HL-60 (cell line): ENCODE results near the gene APMAP.

ENCODE experiments used
- DNase-seq, 2 experiments: peaks; one replicate each; pipeline ENCODE4 v3.0.0-alpha.2; 2010 to 2020; ENCODE audit warnings: low read depth in 1 of 2, low spot score in 1 of 2
- H3K27ac ChIP-seq: fragments of 250-450 bp; sonication (Bioruptor Pico); replicated peaks from 2 replicates; pipeline ENCODE4 v1.5.1; 2020; ENCODE audit warnings: mild to moderate bottlenecking, moderate library complexity
- H3K27me3 ChIP-seq: fragments of 250-450 bp; sonication (Bioruptor Pico); 2 replicates; pipeline ENCODE4 v1.5.1; 2021; ENCODE audit warnings: mild to moderate bottlenecking, moderate library complexity; ENCODE audit not compliant: insufficient read depth, poor library complexity, severe bottlenecking
- H3K4me3 ChIP-seq: replicated peaks from 2 replicates; pipeline ENCODE4 v1.5.1; 2011; ENCODE audit warnings: mild to moderate bottlenecking, control low read depth, low read length; ENCODE audit not compliant: insufficient read depth
- CTCF ChIP-seq: IDR thresholded peaks from one replicate; pipeline ENCODE4 v1.5.1; 2011; ENCODE audit warnings: low read length, control low read depth, inconsistent platforms; ENCODE audit not compliant: insufficient read depth
- GABPA ChIP-seq: IDR thresholded peaks from 2 replicates; pipeline ENCODE4 v1.6.1; 2012; ENCODE audit warnings: low read depth
- POLR2AphosphoS5 ChIP-seq: IDR thresholded peaks from 2 replicates; pipeline ENCODE4 v1.6.1; 2012; ENCODE audit warnings: low read depth
- SPI1 ChIP-seq: IDR thresholded peaks from 2 replicates; pipeline ENCODE4 v1.6.1; 2012; ENCODE audit warnings: low read depth, mild to moderate bottlenecking, borderline replicate concordance
- TF ChIP-seq, protein P1 (sequence below): IDR thresholded peaks from 2 replicates; pipeline ENCODE4 v1.6.1; 2012; ENCODE audit warnings: low read depth; ENCODE audit not compliant: insufficient replicate concordance

APMAP gene

GRCh38 chr20:24942679-24943078, 49.9 kb downstream of the APMAP start:
- Histone ChIP-seq H3K4me3 (no peak overlapping the region), H3K27ac (no peak overlapping the region), H3K27me3 (no peaks in the 10 kb centered on the region)
- no peak for DNase-seq
- no peak for TF ChIP-seq CTCF
- TF ChIP-seq, protein P1, sequence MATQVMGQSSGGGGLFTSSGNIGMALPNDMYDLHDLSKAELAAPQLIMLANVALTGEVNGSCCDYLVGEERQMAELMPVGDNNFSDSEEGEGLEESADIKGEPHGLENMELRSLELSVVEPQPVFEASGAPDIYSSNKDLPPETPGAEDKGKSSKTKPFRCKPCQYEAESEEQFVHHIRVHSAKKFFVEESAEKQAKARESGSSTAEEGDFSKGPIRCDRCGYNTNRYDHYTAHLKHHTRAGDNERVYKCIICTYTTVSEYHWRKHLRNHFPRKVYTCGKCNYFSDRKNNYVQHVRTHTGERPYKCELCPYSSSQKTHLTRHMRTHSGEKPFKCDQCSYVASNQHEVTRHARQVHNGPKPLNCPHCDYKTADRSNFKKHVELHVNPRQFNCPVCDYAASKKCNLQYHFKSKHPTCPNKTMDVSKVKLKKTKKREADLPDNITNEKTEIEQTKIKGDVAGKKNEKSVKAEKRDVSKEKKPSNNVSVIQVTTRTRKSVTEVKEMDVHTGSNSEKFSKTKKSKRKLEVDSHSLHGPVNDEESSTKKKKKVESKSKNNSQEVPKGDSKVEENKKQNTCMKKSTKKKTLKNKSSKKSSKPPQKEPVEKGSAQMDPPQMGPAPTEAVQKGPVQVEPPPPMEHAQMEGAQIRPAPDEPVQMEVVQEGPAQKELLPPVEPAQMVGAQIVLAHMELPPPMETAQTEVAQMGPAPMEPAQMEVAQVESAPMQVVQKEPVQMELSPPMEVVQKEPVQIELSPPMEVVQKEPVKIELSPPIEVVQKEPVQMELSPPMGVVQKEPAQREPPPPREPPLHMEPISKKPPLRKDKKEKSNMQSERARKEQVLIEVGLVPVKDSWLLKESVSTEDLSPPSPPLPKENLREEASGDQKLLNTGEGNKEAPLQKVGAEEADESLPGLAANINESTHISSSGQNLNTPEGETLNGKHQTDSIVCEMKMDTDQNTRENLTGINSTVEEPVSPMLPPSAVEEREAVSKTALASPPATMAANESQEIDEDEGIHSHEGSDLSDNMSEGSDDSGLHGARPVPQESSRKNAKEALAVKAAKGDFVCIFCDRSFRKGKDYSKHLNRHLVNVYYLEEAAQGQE: no peak
- no peak for TF ChIP-seq SPI1
- no peak for TF ChIP-seq GABPA
- TF ChIP-seq POLR2AphosphoS5: no peak

GRCh38 chr20:24939036-24939435, 53.5 kb downstream of the APMAP start:
- no peak overlapping the region for H3K4me3 ChIP-seq
- no peak for DNase-seq
- no peaks in the 10 kb centered on the region for H3K27me3 ChIP-seq
- no peak for TF ChIP-seq CTCF
- no peak overlapping the region for H3K27ac ChIP-seq

- no peaks in the 10 kb centered on the region for H3K27me3 ChIP-seq
- no peak for DNase-seq
- no peak overlapping the region for H3K27ac ChIP-seq
- TF ChIP-seq CTCF: no peak
- TF ChIP-seq, protein P1: no peak
- no peak for TF ChIP-seq GABPA
- TF ChIP-seq POLR2AphosphoS5: no peak
- TF ChIP-seq SPI1: no peak
- no peak overlapping the region for H3K4me3 ChIP-seq
Observed at GRCh38 chr20:24938498-24938897, 54.1 kb downstream of the APMAP start.

DNA sequence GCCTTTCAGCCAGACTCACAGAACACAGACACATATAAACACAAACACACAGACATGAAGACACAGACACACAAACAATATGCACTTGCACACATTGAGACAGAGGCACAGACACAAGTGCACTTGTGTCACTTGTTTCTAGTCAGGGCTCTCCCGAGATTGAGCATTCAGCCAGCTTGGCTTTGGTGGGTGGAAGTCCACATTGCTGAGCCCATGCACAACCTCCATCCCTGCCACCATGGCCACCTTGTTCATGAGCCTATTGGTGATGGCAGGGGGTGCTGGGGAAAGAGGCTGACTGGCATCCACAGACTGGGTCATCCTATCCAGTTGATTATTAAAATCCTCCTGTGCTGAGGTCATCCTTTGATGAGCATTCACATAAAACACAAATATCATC, 55.0 kb downstream of the APMAP start:
- Histone ChIP-seq H3K4me3 (no peak overlapping the region), H3K27ac (no peak overlapping the region), H3K27me3 (no peaks in the 10 kb centered on the region)
- DNase-seq: no peak
- TF ChIP-seq POLR2AphosphoS5: no peak
- TF ChIP-seq CTCF: no peak
- no peak for TF ChIP-seq GABPA
- TF ChIP-seq, protein P1: no peak
- no peak for TF ChIP-seq SPI1
